HG02981 (cell line): ENCODE results near the gene CCR6.
A peak's percentile ranks its signal among the peaks of the same experiment; 100 is the strongest.
"Not testable (repeated sequence)": the region's sequence is repeated elsewhere in the genome, so short reads cannot be mapped to it uniquely, and the experiment has no call there.

Source experiments
- ATAC-seq: cut with Tn5 transposase; IDR thresholded peaks from one replicate; pipeline ENCODE4 v1.9.1; 2021; ENCODE audit warnings: mild to moderate bottlenecking, moderate library complexity; ENCODE audit not compliant: unreplicated experiment

Gene CCR6

GRCh38 chr6:167165858-167166471 is 43.1 kb downstream of the CCR6 start:
- no peak for ATAC-seq

- ATAC-seq = not testable (repeated sequence)
Measured at GRCh38 chr6:167167699-167168098, 44.8 kb downstream of the CCR6 start.

GRCh38 chr6:167168296-167168695 is 45.4 kb downstream of the CCR6 start:
- not testable (repeated sequence) for ATAC-seq

GRCh38 chr6:167169867-167170266 is 47.0 kb downstream of the CCR6 start:
- ATAC-seq = not testable (repeated sequence)

- not testable (repeated sequence) for ATAC-seq
Measured at GRCh38 chr6:167171300-167171699, 48.4 kb downstream of the CCR6 start.

- not testable (repeated sequence) for ATAC-seq
Measured at GRCh38 chr6:167172011-167172410, 49.1 kb downstream of the CCR6 start.

- ATAC-seq = not testable (repeated sequence)
Measured at GRCh38 chr6:167177271-167177670, 54.4 kb downstream of the CCR6 start.

- not testable (repeated sequence) for ATAC-seq
Measured at GRCh38 chr6:167178896-167179655, 56.2 kb downstream of the CCR6 start.

- not testable (repeated sequence) for ATAC-seq
Measured at GRCh38 chr6:167180086-167180485, 57.2 kb downstream of the CCR6 start.

GRCh38 chr6:167181351-167181750 is 58.5 kb downstream of the CCR6 start:
- ATAC-seq = not testable (repeated sequence)

- ATAC-seq = peak; percentile 90
Measured at GRCh38 chr6:167182913-167183314, 60.0 kb downstream of the CCR6 start.

GRCh38 chr6:167185101-167185500 is 62.2 kb downstream of the CCR6 start:
- ATAC-seq = not testable (repeated sequence)

GRCh38 chr6:167187275-167187674 is 64.4 kb downstream of the CCR6 start:
- not testable (repeated sequence) for ATAC-seq
